ENCODE measurements around the gene KLHL7.

The KLHL7 gene

DNA sequence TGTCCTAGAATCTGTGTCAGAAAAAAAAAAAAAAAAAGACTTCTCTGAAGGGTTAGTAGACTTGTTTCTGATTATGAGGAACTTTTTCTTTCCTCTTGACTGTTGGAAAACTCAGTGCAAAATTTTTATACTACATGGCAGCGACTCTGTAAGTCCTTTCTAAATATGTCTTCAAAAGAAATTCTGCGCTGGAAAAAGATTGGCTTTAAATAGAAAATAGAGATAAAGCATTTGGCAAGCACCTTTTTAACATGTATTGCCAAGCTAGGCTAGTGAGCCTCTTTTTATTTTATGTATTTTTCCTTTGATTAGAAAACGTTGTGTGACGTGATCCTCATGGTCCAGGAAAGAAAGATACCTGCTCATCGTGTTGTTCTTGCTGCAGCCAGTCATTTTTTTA is 17.9 kb downstream of the KLHL7 start:
- TF ChIP-seq GATA3 (IDR thresholded peaks at IDR 0.05; ENCODE audit: low read depth, low read length) (no peak), GATA2 (IDR thresholded peaks at IDR 0.05; ENCODE audit: low read depth, low read length) (no peak)

DNA sequence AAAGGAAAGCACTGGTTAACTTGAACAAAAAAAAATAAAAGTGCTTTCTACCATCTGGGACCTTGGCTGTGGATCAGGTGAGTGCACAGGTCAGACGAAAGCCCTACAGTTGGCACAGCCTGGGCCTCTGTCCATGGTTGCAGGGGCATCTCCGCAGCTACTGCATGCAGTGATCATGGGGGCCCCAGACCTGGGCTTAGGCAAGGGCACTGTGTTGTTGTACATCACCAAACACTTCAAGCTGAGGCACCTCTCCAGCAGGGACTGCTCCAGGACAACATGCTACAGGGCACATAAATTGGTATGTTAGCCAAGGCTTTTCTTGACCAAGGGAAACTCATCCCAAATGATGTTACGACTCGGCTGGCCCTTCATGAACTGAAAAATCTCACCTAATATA is 23.5 kb downstream of the KLHL7 start:
- TF ChIP-seq GATA3 (IDR thresholded peaks at IDR 0.05; ENCODE audit: low read depth, low read length) = no peak
- no peak for TF ChIP-seq GATA2 (IDR thresholded peaks at IDR 0.05; ENCODE audit: low read depth, low read length)

DNA sequence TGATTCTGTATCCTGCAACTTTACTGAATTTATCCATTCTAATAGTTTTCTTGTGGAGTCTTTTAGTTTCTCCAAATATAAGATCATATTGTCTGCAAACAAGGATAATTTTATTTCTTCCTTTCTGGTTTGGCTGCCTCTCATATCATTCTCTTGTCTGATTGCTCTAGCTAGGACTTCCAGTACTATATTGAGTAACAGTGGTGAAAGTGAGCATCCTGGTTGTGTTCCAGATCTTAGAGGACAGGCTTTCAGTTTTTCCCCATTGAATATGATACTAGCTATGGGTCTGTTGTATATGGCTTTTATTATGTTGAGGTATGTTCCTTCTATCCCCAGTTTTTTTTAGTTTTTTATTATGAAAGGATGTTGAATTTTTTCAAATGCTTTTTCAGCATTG is 28.2 kb downstream of the KLHL7 start:
- no peak for TF ChIP-seq GATA3 (IDR thresholded peaks at IDR 0.05; ENCODE audit: low read depth, low read length)
- no peak for TF ChIP-seq GATA2 (IDR thresholded peaks at IDR 0.05; ENCODE audit: low read depth, low read length)

DNA sequence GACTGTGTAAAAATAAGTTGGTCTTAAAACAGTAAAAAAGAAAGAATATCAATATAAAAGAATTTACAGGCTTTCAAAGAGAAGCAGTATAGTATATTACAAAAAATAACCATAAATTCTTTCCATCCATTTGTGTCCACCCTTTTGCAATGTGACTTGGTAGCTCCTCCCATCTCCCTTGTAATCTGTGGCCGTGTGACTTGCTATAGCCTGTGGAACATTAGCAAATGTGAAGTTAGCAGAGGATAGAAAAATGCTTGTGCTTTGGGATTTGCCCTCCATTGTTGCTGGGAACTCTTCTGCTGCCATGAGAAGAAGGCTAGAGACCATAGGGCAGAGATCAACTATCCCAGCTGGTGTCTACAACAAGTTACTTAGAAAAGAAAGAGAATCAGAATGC is 30.2 kb downstream of the KLHL7 start:
- TF ChIP-seq GATA3 (IDR thresholded peaks at IDR 0.05; ENCODE audit: low read depth, low read length) (no peak), GATA2 (IDR thresholded peaks at IDR 0.05; ENCODE audit: low read depth, low read length) (no peak)

DNA sequence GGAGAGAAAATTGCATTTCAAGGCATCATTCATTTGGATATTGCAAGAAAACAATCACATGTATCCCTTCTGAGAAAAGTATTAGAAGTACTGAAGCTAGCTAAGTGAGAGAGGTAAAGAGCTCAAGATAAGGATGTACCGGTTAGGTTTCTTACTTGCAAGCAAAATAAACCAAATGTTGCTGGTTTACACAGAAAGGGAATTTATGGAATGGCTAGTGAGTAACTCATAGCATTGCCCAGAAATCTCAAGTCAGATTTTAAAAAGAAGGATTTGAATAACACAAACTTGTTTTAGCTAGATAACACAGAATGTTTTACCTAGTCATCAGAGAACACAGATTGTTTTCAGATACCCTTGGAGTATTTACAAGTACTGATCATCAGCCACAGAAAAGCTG is 30.6 kb downstream of the KLHL7 start:
- no peak for TF ChIP-seq GATA3 (IDR thresholded peaks at IDR 0.05; ENCODE audit: low read depth, low read length)
- TF ChIP-seq GATA2 (IDR thresholded peaks at IDR 0.05; ENCODE audit: low read depth, low read length) = no peak

DNA sequence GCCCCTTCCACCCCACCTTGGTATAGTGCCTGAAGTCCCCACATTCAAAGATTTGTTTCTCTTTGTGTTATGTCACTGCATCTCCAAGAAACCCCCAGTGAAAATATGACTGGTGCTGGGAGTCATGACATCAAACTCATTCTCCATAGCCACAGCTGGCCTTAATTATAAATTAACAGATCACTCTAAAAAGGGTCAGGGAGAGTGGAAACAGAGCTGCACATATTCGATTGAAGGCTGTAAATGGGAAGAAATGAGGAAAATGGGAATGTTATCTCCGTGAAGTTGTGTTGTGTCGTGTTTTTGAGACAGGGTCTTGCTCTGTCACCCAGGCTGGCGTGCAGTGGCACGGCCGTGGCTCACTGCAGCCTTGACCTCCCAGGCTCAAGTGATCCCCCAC is 52.1 kb downstream of the KLHL7 start:
- TF ChIP-seq GATA2 (IDR thresholded peaks at IDR 0.05; ENCODE audit: low read depth, low read length) (no peak), GATA3 (IDR thresholded peaks at IDR 0.05; ENCODE audit: low read depth, low read length) (no peak)

DNA sequence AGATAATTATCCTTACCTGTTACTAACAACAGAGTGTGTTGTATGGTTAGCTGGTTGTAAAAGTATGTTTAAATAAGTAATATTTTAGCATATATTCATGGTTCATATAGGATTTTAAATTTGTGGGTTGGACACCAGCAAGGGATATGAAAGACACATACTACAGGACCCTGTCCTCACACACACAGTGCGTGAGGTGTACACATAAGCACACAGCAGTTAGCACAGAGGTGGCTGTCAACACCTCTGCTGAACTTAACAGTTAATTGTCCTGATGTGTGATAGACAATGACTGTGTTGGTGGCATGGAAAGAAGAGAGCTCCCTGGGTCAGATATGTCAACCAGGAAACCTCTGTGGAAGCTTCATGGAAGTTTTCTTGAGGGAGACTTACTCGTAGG is 53.0 kb downstream of the KLHL7 start:
- no peak for TF ChIP-seq GATA2 (IDR thresholded peaks at IDR 0.05; ENCODE audit: low read depth, low read length)
- no peak for TF ChIP-seq GATA3 (IDR thresholded peaks at IDR 0.05; ENCODE audit: low read depth, low read length)

DNA sequence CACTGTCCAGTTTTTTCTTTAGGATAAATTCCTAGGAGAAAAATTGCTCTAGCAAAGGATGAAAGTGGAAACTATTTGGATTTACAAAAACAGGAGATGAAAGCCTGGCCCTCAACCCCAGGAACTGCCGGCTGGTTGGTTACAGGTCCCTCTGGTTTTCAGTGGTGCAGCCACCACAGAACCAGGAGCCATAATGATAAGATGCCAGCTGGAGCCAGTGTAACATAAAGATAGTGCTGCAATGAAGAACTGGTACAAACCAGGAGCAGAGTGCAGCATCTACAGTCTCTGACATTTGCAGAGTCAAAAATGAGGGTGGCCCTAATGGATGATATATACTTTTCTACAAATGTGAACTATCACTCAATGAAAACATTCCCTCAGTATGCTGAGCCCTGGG is 55.9 kb downstream of the KLHL7 start:
- TF ChIP-seq GATA3 (IDR thresholded peaks at IDR 0.05; ENCODE audit: low read depth, low read length) (no peak), GATA2 (IDR thresholded peaks at IDR 0.05; ENCODE audit: low read depth, low read length) (no peak)

DNA sequence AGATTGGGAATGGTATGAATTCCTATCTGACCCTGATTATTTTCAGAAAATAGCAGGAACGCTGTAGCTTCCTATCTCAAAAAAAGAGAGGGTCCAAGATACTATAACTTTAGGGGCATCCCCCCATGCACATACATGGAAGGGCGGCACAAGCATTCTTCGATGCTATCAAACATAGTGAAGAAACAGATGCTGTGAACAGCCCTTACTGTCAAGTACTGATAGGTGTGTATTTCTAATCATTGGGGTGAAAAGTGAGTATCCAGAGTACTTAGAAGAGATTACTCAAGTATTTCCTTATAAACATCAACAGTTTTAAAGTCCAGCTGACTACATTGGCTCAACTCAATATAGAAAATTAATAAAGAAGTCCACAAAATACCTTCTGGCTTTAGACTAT is 59.3 kb downstream of the KLHL7 start:
- no peak for TF ChIP-seq GATA2 (IDR thresholded peaks at IDR 0.05; ENCODE audit: low read depth, low read length)
- no peak for TF ChIP-seq GATA3 (IDR thresholded peaks at IDR 0.05; ENCODE audit: low read depth, low read length)

DNA sequence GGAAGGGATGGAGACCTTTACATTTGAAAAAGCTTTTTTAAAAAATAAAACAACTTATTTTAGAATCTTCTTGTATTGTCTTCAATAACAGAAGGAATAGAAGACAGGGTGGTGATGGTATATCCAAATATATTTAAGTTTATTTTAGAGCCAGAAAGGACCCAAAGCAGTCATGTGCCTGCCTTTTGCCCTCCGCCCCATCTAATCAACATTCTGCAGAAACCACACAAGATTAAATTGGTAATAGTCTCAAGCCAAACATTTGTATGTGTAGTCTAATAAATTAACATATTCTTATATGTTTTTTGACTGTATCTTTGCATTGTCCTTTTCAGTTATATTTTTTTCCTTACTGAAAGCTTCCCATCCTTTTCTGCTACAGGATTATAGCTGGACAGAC is 59.7 kb downstream of the KLHL7 start:
- TF ChIP-seq GATA2 (IDR thresholded peaks at IDR 0.05; ENCODE audit: low read depth, low read length) (no peak), GATA3 (IDR thresholded peaks at IDR 0.05; ENCODE audit: low read depth, low read length) (no peak)

DNA sequence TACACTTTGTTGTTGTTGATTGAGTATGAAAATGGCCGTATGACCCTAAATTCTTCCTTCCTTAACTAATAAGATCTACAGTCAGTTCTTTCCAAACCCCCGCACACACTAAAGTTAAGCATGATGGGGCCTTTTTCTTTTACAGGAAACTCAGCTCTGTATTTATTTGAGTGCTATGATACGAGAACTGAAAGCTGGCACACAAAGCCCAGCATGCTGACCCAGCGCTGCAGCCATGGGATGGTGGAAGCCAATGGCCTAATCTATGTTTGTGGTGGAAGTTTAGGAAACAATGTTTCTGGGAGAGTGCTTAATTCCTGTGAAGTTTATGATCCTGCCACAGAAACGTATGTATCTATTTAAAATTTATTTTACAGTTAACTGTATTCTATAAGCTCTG is 62.1 kb downstream of the KLHL7 start:
- TF ChIP-seq GATA2 (IDR thresholded peaks at IDR 0.05; ENCODE audit: low read depth, low read length) = no peak
- no peak for TF ChIP-seq GATA3 (IDR thresholded peaks at IDR 0.05; ENCODE audit: low read depth, low read length)

DNA sequence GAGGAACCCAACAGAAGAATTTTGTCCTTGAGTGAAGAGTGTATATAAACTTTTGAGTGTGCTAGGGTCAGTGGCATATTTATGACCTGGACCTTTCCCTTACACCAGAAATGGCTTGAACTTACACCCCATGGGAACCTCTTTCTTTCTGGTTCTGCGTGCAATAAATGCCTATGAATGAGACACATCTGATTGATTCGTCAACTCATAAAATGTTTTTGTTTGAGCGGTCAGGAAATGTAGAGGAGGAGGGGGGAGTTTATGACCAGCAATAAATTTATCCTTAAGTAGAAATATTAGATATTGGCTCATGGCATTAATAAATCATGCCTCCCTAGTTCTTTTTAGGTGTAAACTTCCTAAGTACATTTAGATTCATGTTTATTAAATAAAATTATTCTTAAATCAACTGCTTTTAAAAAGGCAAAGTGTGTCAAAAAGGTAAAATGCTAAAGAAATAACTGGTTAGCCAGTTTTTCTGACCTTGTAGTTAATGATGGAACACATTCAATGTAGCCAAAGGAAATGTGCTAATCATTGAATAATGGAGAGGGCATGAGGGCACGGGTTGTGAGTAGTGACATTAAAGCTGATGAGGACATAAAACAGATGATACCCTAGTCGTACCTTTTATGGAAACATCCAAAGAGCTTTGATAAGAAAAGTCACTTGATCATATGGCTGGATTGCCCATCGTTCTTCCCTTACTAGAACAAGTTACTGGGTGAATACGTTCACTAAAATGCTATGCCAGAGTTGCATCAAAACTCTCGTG is 62.7 kb downstream of the KLHL7 start:
- TF ChIP-seq GATA2 (IDR thresholded peaks at IDR 0.05; ENCODE audit: low read depth, low read length) (no peak), GATA3 (IDR thresholded peaks at IDR 0.05; ENCODE audit: low read depth, low read length) (no peak)

DNA sequence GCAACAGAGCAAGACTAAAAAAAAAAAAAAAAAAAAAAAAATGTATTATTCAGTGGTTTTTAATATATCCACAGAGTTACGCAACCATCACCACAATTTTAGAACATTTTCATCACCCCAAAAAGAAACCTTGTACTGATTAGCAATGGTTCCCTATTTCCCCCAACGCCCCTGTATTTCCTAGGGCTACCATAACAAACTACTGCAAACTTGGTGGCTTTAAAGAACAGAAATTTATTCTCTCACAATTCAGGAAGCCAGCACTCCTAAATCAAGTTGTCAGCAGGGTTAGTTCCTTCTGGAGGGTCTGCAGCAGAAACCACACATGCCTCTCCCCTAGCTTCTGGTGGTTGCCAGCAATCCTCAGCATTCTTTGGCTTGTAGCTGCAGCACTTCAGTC is 70.4 kb downstream of the KLHL7 start:
- no peak for TF ChIP-seq GATA2 (IDR thresholded peaks at IDR 0.05; ENCODE audit: low read depth, low read length)
- no peak for TF ChIP-seq GATA3 (IDR thresholded peaks at IDR 0.05; ENCODE audit: low read depth, low read length)

DNA sequence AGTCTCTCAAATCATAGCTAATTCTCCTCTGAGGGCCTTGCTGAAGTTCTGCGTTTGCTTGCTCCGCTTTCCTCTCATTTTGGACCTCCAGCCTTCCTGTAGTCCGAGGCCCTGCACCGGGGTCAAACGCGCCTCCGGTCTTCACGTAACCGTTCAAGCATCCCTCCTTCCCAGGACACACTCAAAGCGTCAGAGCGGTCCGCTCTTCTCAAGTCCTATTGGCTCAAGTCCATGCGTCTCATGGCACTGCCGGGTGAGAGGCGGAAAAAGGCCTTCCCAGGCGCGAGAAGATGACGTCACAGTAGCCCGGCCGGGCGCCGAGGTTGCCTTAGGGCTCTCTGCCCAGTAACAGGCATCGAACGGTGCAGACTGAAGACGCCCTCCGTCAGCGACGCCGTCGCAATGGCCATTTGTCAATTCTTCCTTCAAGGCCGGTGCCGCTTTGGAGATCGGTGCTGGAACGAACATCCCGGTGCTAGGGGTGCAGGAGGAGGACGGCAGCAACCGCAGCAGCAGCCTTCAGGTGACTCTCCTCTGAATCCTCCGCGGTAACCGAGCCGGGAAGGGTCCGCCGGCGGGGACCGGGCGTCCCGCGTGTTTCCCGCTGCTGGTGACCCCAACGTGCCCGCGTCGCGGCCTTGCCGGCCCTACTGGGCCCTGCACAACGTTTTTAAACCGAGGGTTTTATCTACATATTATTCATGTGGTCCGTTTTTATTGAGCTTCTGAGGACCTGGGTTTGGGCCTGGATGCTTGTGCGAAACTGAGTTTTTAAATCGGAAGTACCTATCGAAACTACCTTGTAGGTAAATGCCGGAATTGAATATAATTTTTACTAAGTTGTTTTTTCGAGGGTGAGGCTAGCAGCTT is 76.3 kb downstream of the KLHL7 start, which contains the start of gene NUP42:
TSS of gene NUP42 (plus strand) at position 365 of the 870 bp plus-strand sequence. CDS start at position 403, 38 bp downstream.
- TF ChIP-seq GATA3 (IDR thresholded peaks at IDR 0.05; ENCODE audit: low read depth, low read length) (no peak), GATA2 (IDR thresholded peaks at IDR 0.05; ENCODE audit: low read depth, low read length) (no peak)

All from SH-SY5Y (cell line).